Measurements from ENCODE around the gene ITGB8. TPM values are rescaled to one million over a fixed set of nuclear protein-coding genes. Genes with fewer than 3 reads are reported as not detected.

ITGB8 gene
- total RNA-seq, 1 experiment from 2014 or later = 13.9 TPM

- peaks cover 25% of the 10 kb centered on the region for H3K4me1 ChIP-seq (ENCODE audit: insufficient read depth, low read length)
- no peak for ATAC-seq
- no peak overlapping the region for H3K4me3 ChIP-seq (ENCODE audit: low read length)
- DNase-seq = peak; percentile 22
- H2AFZ ChIP-seq (ENCODE audit: low read length) = no peak overlapping the region
- no peak overlapping the region for H3K4me2 ChIP-seq (ENCODE audit: low read length)
- no peaks in the 10 kb centered on the region for H3K27me3 ChIP-seq (ENCODE audit: low read length)
- no peaks in the 10 kb centered on the region for H3K79me2 ChIP-seq (ENCODE audit: low read length)
- no peaks in the 10 kb centered on the region for H3F3A ChIP-seq (ENCODE audit: low read length, unreplicated experiment)
- POLR2A ChIA-PET (ENCODE audit: unreplicated experiment) = no interaction called here
- intact Hi-C loops (cut with micrococcal nuclease) = loop anchor here (5.0 kb wide), 1 partner anchor 658 kb away; no protein-coding TSS in a partner anchor
- H3K27ac ChIP-seq (ENCODE audit: low read length) = no peak overlapping the region
- no peak for TF ChIP-seq EZH2phosphoT487 (IDR thresholded peaks at IDR 0.05; ENCODE audit: borderline replicate concordance, low read length)
- no peak for TF ChIP-seq EZH2 (IDR thresholded peaks at IDR 0.05; ENCODE audit: low read length, unreplicated experiment)
- TF ChIP-seq CTCF (conservative IDR thresholded peaks at IDR 0.05; ENCODE audit: low read depth, low read length) = no peak
- no peaks in the 10 kb centered on the region for H3K36me3 ChIP-seq (ENCODE audit: low read depth, low read length)
- H3K9me3 ChIP-seq (ENCODE audit: low read length) = no peaks in the 10 kb centered on the region
- no peaks in the 10 kb centered on the region for H4K20me1 ChIP-seq (ENCODE audit: low read length)
- H3K9ac ChIP-seq (ENCODE audit: low read length) = no peak overlapping the region
- CTCF ChIA-PET = interaction anchor here (0.6 kb wide), 1 partner anchor 81 kb away, joined by 3 read pairs; no protein-coding TSS in a partner anchor
- no peaks in the 10 kb centered on the region for H3K9me2 ChIP-seq (replicated peaks; ENCODE audit: low read length)
- BruUV-seq (replicated peaks) = no TSS peak
Observed at GRCh38 chr7:20409961-20410360, 79.3 kb downstream of the ITGB8 start.

- H3K4me3 ChIP-seq (ENCODE audit: low read length) = no peak overlapping the region
- H2AFZ ChIP-seq (ENCODE audit: low read length) = no peak overlapping the region
- CTCF ChIA-PET = no interaction called here
- no peaks in the 10 kb centered on the region for H4K20me1 ChIP-seq (ENCODE audit: low read length)
- H3K36me3 ChIP-seq (ENCODE audit: low read depth, low read length) = no peaks in the 10 kb centered on the region
- H3K4me1 ChIP-seq (ENCODE audit: insufficient read depth, low read length) = peaks cover 25% of the 10 kb centered on the region
- no peak for TF ChIP-seq EZH2 (IDR thresholded peaks at IDR 0.05; ENCODE audit: low read length, unreplicated experiment)
- no peak for TF ChIP-seq CTCF (conservative IDR thresholded peaks at IDR 0.05; ENCODE audit: low read depth, low read length)
- TF ChIP-seq EZH2phosphoT487 (IDR thresholded peaks at IDR 0.05; ENCODE audit: borderline replicate concordance, low read length) = no peak
- POLR2A ChIA-PET (ENCODE audit: unreplicated experiment) = no interaction called here
- intact Hi-C loops (cut with micrococcal nuclease) = no loop called here
- BruUV-seq (replicated peaks) = no TSS peak
- H3K4me2 ChIP-seq (ENCODE audit: low read length) = no peak overlapping the region
- no peaks in the 10 kb centered on the region for H3K9me3 ChIP-seq (ENCODE audit: low read length)
- no peak overlapping the region for H3K9ac ChIP-seq (ENCODE audit: low read length)
- no peaks in the 10 kb centered on the region for H3K27me3 ChIP-seq (ENCODE audit: low read length)
- H3K27ac ChIP-seq (ENCODE audit: low read length) = no peak overlapping the region
- DNase-seq = no peak
- no peaks in the 10 kb centered on the region for H3F3A ChIP-seq (ENCODE audit: low read length, unreplicated experiment)
- ATAC-seq = no peak
- H3K79me2 ChIP-seq (ENCODE audit: low read length) = no peaks in the 10 kb centered on the region
- H3K9me2 ChIP-seq (replicated peaks; ENCODE audit: low read length) = no peaks in the 10 kb centered on the region
Observed at GRCh38 chr7:20411372-20411771, 80.7 kb downstream of the ITGB8 start.

GRCh38 chr7:20412032-20412431 is 81.3 kb downstream of the ITGB8 start:
- no peak for DNase-seq
- H3K4me3 ChIP-seq (ENCODE audit: low read length) = no peak overlapping the region
- no peak overlapping the region for H2AFZ ChIP-seq (ENCODE audit: low read length)
- no peaks in the 10 kb centered on the region for H3K79me2 ChIP-seq (ENCODE audit: low read length)
- TF ChIP-seq EZH2phosphoT487 (IDR thresholded peaks at IDR 0.05; ENCODE audit: borderline replicate concordance, low read length) (no peak), CTCF (conservative IDR thresholded peaks at IDR 0.05; ENCODE audit: low read depth, low read length) (no peak), EZH2 (IDR thresholded peaks at IDR 0.05; ENCODE audit: low read length, unreplicated experiment) (no peak)
- H3K9me2 ChIP-seq (replicated peaks; ENCODE audit: low read length) = no peaks in the 10 kb centered on the region
- no peak overlapping the region for H3K9ac ChIP-seq (ENCODE audit: low read length)
- H3F3A ChIP-seq (ENCODE audit: low read length, unreplicated experiment) = no peaks in the 10 kb centered on the region
- H3K4me2 ChIP-seq (ENCODE audit: low read length) = no peak overlapping the region
- H3K27ac ChIP-seq (ENCODE audit: low read length) = no peak overlapping the region
- CTCF ChIA-PET = no interaction called here
- POLR2A ChIA-PET (ENCODE audit: unreplicated experiment) = no interaction called here
- no peaks in the 10 kb centered on the region for H3K27me3 ChIP-seq (ENCODE audit: low read length)
- ATAC-seq = no peak
- no peaks in the 10 kb centered on the region for H3K36me3 ChIP-seq (ENCODE audit: low read depth, low read length)
- BruUV-seq (replicated peaks) = no TSS peak
- no peaks in the 10 kb centered on the region for H4K20me1 ChIP-seq (ENCODE audit: low read length)
- intact Hi-C loops (cut with micrococcal nuclease) = no loop called here
- H3K4me1 ChIP-seq (ENCODE audit: insufficient read depth, low read length) = peaks cover 20% of the 10 kb centered on the region
- no peaks in the 10 kb centered on the region for H3K9me3 ChIP-seq (ENCODE audit: low read length)
